GM12892 (cell line): ENCODE results near the gene MAOA.

ENCODE experiments used
- DNase-seq: peaks from one replicate; pipeline ENCODE4 v3.0.0; 2011; ENCODE audit not compliant: insufficient read length
- FAIRE-seq: peaks from 2 replicates; lab custom pipeline; 2011; peaks lifted over from hg19 to GRCh38; lab: Jason Lieb, UNC
- POLR2A ChIP-seq: IDR thresholded peaks from 2 replicates; pipeline ENCODE4 v1.6.1; 2011; ENCODE audit warnings: low read depth, low read length, control low read depth
- POLR2AphosphoS5 ChIP-seq: IDR thresholded peaks from 2 replicates; pipeline ENCODE4 v1.6.1; 2011; ENCODE audit warnings: low read depth, low read length, control low read depth
- TAF1 ChIP-seq: IDR thresholded peaks from 2 replicates; pipeline ENCODE4 v1.6.1; 2011; ENCODE audit warnings: low read depth, mild to moderate bottlenecking, control low read depth, low read length, borderline replicate concordance

The MAOA gene

GRCh38 chrX:43728002-43728401, 71.9 kb downstream of the MAOA start:
- DNase-seq (no peak), FAIRE-seq (no peak)
- TF ChIP-seq POLR2AphosphoS5 (no peak), POLR2A (no peak), TAF1 (no peak)

GRCh38 chrX:43728966-43729365, 72.9 kb downstream of the MAOA start:
- DNase-seq (no peak), FAIRE-seq (no peak)
- TF ChIP-seq TAF1 (no peak), POLR2AphosphoS5 (no peak), POLR2A (no peak)

- TF ChIP-seq POLR2AphosphoS5 (no peak), POLR2A (no peak), TAF1 (no peak)
- DNase-seq (no peak), FAIRE-seq (no peak)
These were observed 75.0 kb downstream of the MAOA start for GRCh38 chrX:43731086-43731485.

- FAIRE-seq (no peak), DNase-seq (no peak)
- no peak for TF ChIP-seq POLR2AphosphoS5
- no peak for TF ChIP-seq TAF1
- no peak for TF ChIP-seq POLR2A
These were observed 77.6 kb downstream of the MAOA start for GRCh38 chrX:43733699-43734098.

- FAIRE-seq (no peak), DNase-seq (no peak)
- TF ChIP-seq POLR2A (no peak), TAF1 (no peak), POLR2AphosphoS5 (no peak)
These were observed 78.3 kb downstream of the MAOA start for GRCh38 chrX:43734444-43734843.

- no peak for TF ChIP-seq POLR2AphosphoS5
- TF ChIP-seq POLR2A: no peak
- TF ChIP-seq TAF1: no peak
- FAIRE-seq (no peak), DNase-seq (no peak)
These were observed 79.4 kb downstream of the MAOA start for GRCh38 chrX:43735534-43735933.

- FAIRE-seq: no peak
- TF ChIP-seq TAF1: no peak
- TF ChIP-seq POLR2AphosphoS5: no peak
- no peak for TF ChIP-seq POLR2A
- DNase-seq: no peak
These were observed 79.9 kb downstream of the MAOA start for GRCh38 chrX:43735957-43736356.

- no peak for FAIRE-seq
- no peak for TF ChIP-seq TAF1
- TF ChIP-seq POLR2AphosphoS5: no peak
- no peak for TF ChIP-seq POLR2A
- DNase-seq: no peak
These were observed 85.9 kb downstream of the MAOA start for GRCh38 chrX:43741843-43742573.

GRCh38 chrX:43743100-43743822, 87.2 kb downstream of the MAOA start:
- TF ChIP-seq TAF1 (no peak), POLR2A (no peak), POLR2AphosphoS5 (no peak)
- no peak for FAIRE-seq
- no peak for DNase-seq

- FAIRE-seq (no peak), DNase-seq (no peak)
- no peak for TF ChIP-seq POLR2AphosphoS5
- TF ChIP-seq POLR2A: no peak
- TF ChIP-seq TAF1: no peak
These were observed 88.2 kb downstream of the MAOA start for GRCh38 chrX:43744284-43744683.

- TF ChIP-seq POLR2AphosphoS5: no peak
- TF ChIP-seq TAF1: no peak
- TF ChIP-seq POLR2A: no peak
- no peak for FAIRE-seq
- no peak for DNase-seq
These were observed 90.0 kb downstream of the MAOA start for GRCh38 chrX:43745938-43746721.
